ENCODE measurements around the gene RASAL2.

- TF ChIP-seq CTCF (conservative IDR thresholded peaks at IDR 0.05 in 1 of 2, IDR thresholded peaks at IDR 0.05 in 1 of 2; ENCODE audit: low read depth in 1 of 2, low read length in 2 of 2) (no peak), EZH2 (IDR thresholded peaks at IDR 0.05; ENCODE audit: low read length, missing control alignments) (no peak)
Measured at GRCh38 chr1:178323067-178323466, 229.2 kb downstream of the RASAL2 start.
